ENCODE measurements around the gene CDH4.

CDH4 gene

GRCh38 chr20:61719691-61720347 lies 467.8 kb downstream of the CDH4 start:
- Histone ChIP-seq H2BK5ac (ENCODE audit: low read depth, low read length, poor library complexity) (no peak overlapping the region), H3K9ac (ENCODE audit: low read length) (no peak overlapping the region), H3K18ac (ENCODE audit: low read length) (no peak overlapping the region), H3K4me3 (ENCODE audit: low read depth, low read length) (no peak overlapping the region), H2AFZ (ENCODE audit: insufficient read depth, low read length, poor library complexity) (no peak overlapping the region), H3K79me1 (ENCODE audit: low read length) (no peaks in the 10 kb centered on the region), H2AK5ac (ENCODE audit: low read length) (no peak overlapping the region), H3K14ac (ENCODE audit: low read length) (no peak overlapping the region), H3K79me2 (ENCODE audit: control insufficient read depth, insufficient read depth, low read length, poor library complexity) (no peaks in the 10 kb centered on the region), H3K27ac (ENCODE audit: low read depth, low read length) (no peak overlapping the region), H3K4ac (ENCODE audit: low read depth, low read length) (no peak overlapping the region), H4K12ac (ENCODE audit: low read depth, low read length) (no peak overlapping the region), H3K36me3 (ENCODE audit: control insufficient read depth in 1 of 2, insufficient read depth in 2 of 2, low read length in 2 of 2) (no peaks in the 10 kb centered on the region), H4K8ac (ENCODE audit: low read depth, low read length) (no peak overlapping the region), H4K91ac (ENCODE audit: low read depth, low read length) (no peak overlapping the region), H3K27me3 (ENCODE audit: insufficient read depth, low read length) (no peaks in the 10 kb centered on the region), H3K4me1 (ENCODE audit: control insufficient read depth in 1 of 2, insufficient read depth in 2 of 2, low read length in 2 of 2) (no peaks in the 10 kb centered on the region), H3K4me2 (ENCODE audit: low read length) (no peak overlapping the region), H2BK12ac (ENCODE audit: low read length) (no peak overlapping the region), H2BK120ac (ENCODE audit: insufficient read depth, low read length, poor library complexity) (no peak overlapping the region), H3K23ac (ENCODE audit: low read length) (no peak overlapping the region), H3K9me3 (ENCODE audit: insufficient read depth, low read depth, low read length) (peaks cover 20% of the 10 kb centered on the region)
- WGBS (ENCODE audit: extremely low coverage, insufficient coverage, insufficient read length), result no CpG with 5 or more reads among the region's 25 CpGs
- no peak for DNase-seq

GRCh38 chr20:61720348-61720696 lies 468.3 kb downstream of the CDH4 start:
- H3K79me1 ChIP-seq (ENCODE audit: low read length), result no peaks in the 10 kb centered on the region
- no peak overlapping the region for H2BK120ac ChIP-seq (ENCODE audit: insufficient read depth, low read length, poor library complexity)
- no peaks in the 10 kb centered on the region for H3K36me3 ChIP-seq (ENCODE audit: control insufficient read depth in 1 of 2, insufficient read depth in 2 of 2, low read length in 2 of 2)
- no peak overlapping the region for H4K91ac ChIP-seq (ENCODE audit: low read depth, low read length)
- H2AFZ ChIP-seq (ENCODE audit: insufficient read depth, low read length, poor library complexity), result no peak overlapping the region
- H3K4ac ChIP-seq (ENCODE audit: low read depth, low read length), result no peak overlapping the region
- H3K27me3 ChIP-seq (ENCODE audit: insufficient read depth, low read length), result no peaks in the 10 kb centered on the region
- WGBS (ENCODE audit: extremely low coverage, insufficient coverage, insufficient read length), result no CpG with 5 or more reads among the region's 4 CpGs
- no peaks in the 10 kb centered on the region for H3K4me1 ChIP-seq (ENCODE audit: control insufficient read depth in 1 of 2, insufficient read depth in 2 of 2, low read length in 2 of 2)
- H3K4me2 ChIP-seq (ENCODE audit: low read length), result no peak overlapping the region
- no peak for DNase-seq
- no peak overlapping the region for H3K18ac ChIP-seq (ENCODE audit: low read length)
- H2BK5ac ChIP-seq (ENCODE audit: low read depth, low read length, poor library complexity), result no peak overlapping the region
- H2BK12ac ChIP-seq (ENCODE audit: low read length), result no peak overlapping the region
- H3K4me3 ChIP-seq (ENCODE audit: low read depth, low read length), result no peak overlapping the region
- H2AK5ac ChIP-seq (ENCODE audit: low read length), result no peak overlapping the region
- H4K8ac ChIP-seq (ENCODE audit: low read depth, low read length), result no peak overlapping the region
- H3K23ac ChIP-seq (ENCODE audit: low read length), result no peak overlapping the region
- H4K12ac ChIP-seq (ENCODE audit: low read depth, low read length), result no peak overlapping the region
- no peak overlapping the region for H3K27ac ChIP-seq (ENCODE audit: low read depth, low read length)
- H3K14ac ChIP-seq (ENCODE audit: low read length), result no peak overlapping the region
- no peak overlapping the region for H3K9ac ChIP-seq (ENCODE audit: low read length)
- H3K9me3 ChIP-seq (ENCODE audit: insufficient read depth, low read depth, low read length), result peaks cover 20% of the 10 kb centered on the region
- no peaks in the 10 kb centered on the region for H3K79me2 ChIP-seq (ENCODE audit: control insufficient read depth, insufficient read depth, low read length, poor library complexity)

- no peak for DNase-seq
- H3K9me3 ChIP-seq (ENCODE audit: insufficient read depth, low read depth, low read length), result peaks cover 15% of the 10 kb centered on the region
- no CpG with 5 or more reads among the region's 8 CpGs for WGBS (ENCODE audit: extremely low coverage, insufficient coverage, insufficient read length)
- H3K23ac ChIP-seq (ENCODE audit: low read length), result no peak overlapping the region
- H4K8ac ChIP-seq (ENCODE audit: low read depth, low read length), result no peak overlapping the region
- no peak overlapping the region for H3K4me2 ChIP-seq (ENCODE audit: low read length)
- no peaks in the 10 kb centered on the region for H3K4me1 ChIP-seq (ENCODE audit: control insufficient read depth in 1 of 2, insufficient read depth in 2 of 2, low read length in 2 of 2)
- H2AK5ac ChIP-seq (ENCODE audit: low read length), result no peak overlapping the region
- H3K4ac ChIP-seq (ENCODE audit: low read depth, low read length), result no peak overlapping the region
- no peak overlapping the region for H3K14ac ChIP-seq (ENCODE audit: low read length)
- no peaks in the 10 kb centered on the region for H3K27me3 ChIP-seq (ENCODE audit: insufficient read depth, low read length)
- no peak overlapping the region for H3K4me3 ChIP-seq (ENCODE audit: low read depth, low read length)
- no peak overlapping the region for H2BK120ac ChIP-seq (ENCODE audit: insufficient read depth, low read length, poor library complexity)
- no peak overlapping the region for H2BK12ac ChIP-seq (ENCODE audit: low read length)
- H3K36me3 ChIP-seq (ENCODE audit: control insufficient read depth in 1 of 2, insufficient read depth in 2 of 2, low read length in 2 of 2), result no peaks in the 10 kb centered on the region
- H3K27ac ChIP-seq (ENCODE audit: low read depth, low read length), result no peak overlapping the region
- H3K18ac ChIP-seq (ENCODE audit: low read length), result no peak overlapping the region
- no peaks in the 10 kb centered on the region for H3K79me1 ChIP-seq (ENCODE audit: low read length)
- H2AFZ ChIP-seq (ENCODE audit: insufficient read depth, low read length, poor library complexity), result no peak overlapping the region
- no peak overlapping the region for H2BK5ac ChIP-seq (ENCODE audit: low read depth, low read length, poor library complexity)
- no peaks in the 10 kb centered on the region for H3K79me2 ChIP-seq (ENCODE audit: control insufficient read depth, insufficient read depth, low read length, poor library complexity)
- no peak overlapping the region for H4K12ac ChIP-seq (ENCODE audit: low read depth, low read length)
- no peak overlapping the region for H4K91ac ChIP-seq (ENCODE audit: low read depth, low read length)
- H3K9ac ChIP-seq (ENCODE audit: low read length), result no peak overlapping the region
These were observed 470.2 kb downstream of the CDH4 start for GRCh38 chr20:61722146-61722678.

GRCh38 chr20:61723529-61724257 lies 471.6 kb downstream of the CDH4 start:
- Histone ChIP-seq H3K27ac (ENCODE audit: low read depth, low read length) (no peak overlapping the region), H3K23ac (ENCODE audit: low read length) (no peak overlapping the region), H3K18ac (ENCODE audit: low read length) (no peak overlapping the region), H3K4me1 (ENCODE audit: control insufficient read depth in 1 of 2, insufficient read depth in 2 of 2, low read length in 2 of 2) (no peaks in the 10 kb centered on the region), H3K79me2 (ENCODE audit: control insufficient read depth, insufficient read depth, low read length, poor library complexity) (no peaks in the 10 kb centered on the region), H3K36me3 (ENCODE audit: control insufficient read depth in 1 of 2, insufficient read depth in 2 of 2, low read length in 2 of 2) (no peaks in the 10 kb centered on the region), H3K9ac (ENCODE audit: low read length) (no peak overlapping the region), H3K4me3 (ENCODE audit: low read depth, low read length) (no peak overlapping the region), H3K4me2 (ENCODE audit: low read length) (no peak overlapping the region), H4K8ac (ENCODE audit: low read depth, low read length) (no peak overlapping the region), H3K4ac (ENCODE audit: low read depth, low read length) (no peak overlapping the region), H2AK5ac (ENCODE audit: low read length) (no peak overlapping the region), H2AFZ (ENCODE audit: insufficient read depth, low read length, poor library complexity) (no peak overlapping the region), H3K9me3 (ENCODE audit: insufficient read depth, low read depth, low read length) (peaks cover 11% of the 10 kb centered on the region), H4K12ac (ENCODE audit: low read depth, low read length) (no peak overlapping the region), H3K79me1 (ENCODE audit: low read length) (no peaks in the 10 kb centered on the region), H3K14ac (ENCODE audit: low read length) (no peak overlapping the region), H2BK120ac (ENCODE audit: insufficient read depth, low read length, poor library complexity) (no peak overlapping the region), H2BK12ac (ENCODE audit: low read length) (no peak overlapping the region), H4K91ac (ENCODE audit: low read depth, low read length) (no peak overlapping the region), H2BK5ac (ENCODE audit: low read depth, low read length, poor library complexity) (no peak overlapping the region), H3K27me3 (ENCODE audit: insufficient read depth, low read length) (no peaks in the 10 kb centered on the region)
- DNase-seq, result no peak
- no CpG with 5 or more reads among the region's 12 CpGs for WGBS (ENCODE audit: extremely low coverage, insufficient coverage, insufficient read length)
